K562 (cell line): ENCODE data around the gene SEH1L. TPM values are rescaled to one million over a fixed set of nuclear protein-coding genes. Genes with fewer than 3 reads are reported as not detected.

Source experiments
- ARID2 ChIP-seq: fragments of 450-650 bp; IDR thresholded peaks from 2 replicates; pipeline ENCODE4 v1.6.1; 2017; ENCODE audit warnings: antibody characterized with exemption, mild to moderate bottlenecking
- ATF1 ChIP-seq, 2 experiments: fragments of 450-650 bp in 1 of 2; IDR thresholded peaks; 2 replicates each; pipeline ENCODE4 v1.6.1; 2016; ENCODE audit warnings: missing compliant biosample characterization in 1 of 2, missing genetic modification characterization in 1 of 2
- FOS ChIP-seq: IDR thresholded peaks from 3 replicates; pipeline ENCODE4 v1.6.1; 2011; ENCODE audit not compliant: insufficient read length; ENCODE audit errors: extremely low read depth
- FOXA1 ChIP-seq: fragments of 450-650 bp; IDR thresholded peaks from 2 replicates; pipeline ENCODE4 v1.6.1; 2016; ENCODE audit warnings: mild to moderate bottlenecking, borderline replicate concordance
- HSF4 ChIP-seq: fragments of 250-450 bp; sonication (Bioruptor Pico); IDR thresholded peaks from 2 replicates; pipeline ENCODE4 v2.1.2; 2022; ENCODE audit warnings: mild to moderate bottlenecking, moderate library complexity, borderline replicate concordance
- MIER1 ChIP-seq: fragments of 450-650 bp; IDR thresholded peaks from 2 replicates; pipeline ENCODE4 v1.6.1; 2016; ENCODE audit warnings: antibody characterized with exemption, mild to moderate bottlenecking, low read depth
- NEUROD1 ChIP-seq: fragments of 150-350 bp; IDR thresholded peaks from 2 replicates; pipeline ENCODE4 v1.6.1; 2014; ENCODE audit warnings: borderline replicate concordance, low read length, low read depth; ENCODE audit not compliant: partially characterized antibody
- PHB2 ChIP-seq: fragments of 450-650 bp; IDR thresholded peaks from 2 replicates; pipeline ENCODE4 v1.6.1; 2017; ENCODE audit warnings: low read depth
- PHF21A ChIP-seq: fragments of 450-650 bp; IDR thresholded peaks from 2 replicates; pipeline ENCODE4 v1.6.1; 2017; ENCODE audit warnings: low read depth, borderline replicate concordance
- PPARD ChIP-seq: fragments of 250-450 bp; sonication (Bioruptor Pico); IDR thresholded peaks from 2 replicates; pipeline ENCODE4 v1.8.0; 2022; ENCODE audit warnings: inconsistent platforms, mild to moderate bottlenecking, moderate library complexity
- RAD51 ChIP-seq: fragments of 450-650 bp; IDR thresholded peaks from 2 replicates; pipeline ENCODE4 v1.7.1; 2016; ENCODE audit warnings: low read depth, mild to moderate bottlenecking, borderline replicate concordance
- SAP30 ChIP-seq: fragments of 200-600 bp; sonication (generic); IDR thresholded peaks from 2 replicates; pipeline ENCODE4 v1.6.1; 2012; ENCODE audit warnings: borderline replicate concordance, low read depth, mild to moderate bottlenecking, moderate library complexity, low read length, control low read depth, inconsistent platforms; ENCODE audit not compliant: insufficient read depth, poor library complexity, severe bottlenecking
- THRAP3 ChIP-seq: fragments of 450-650 bp; IDR thresholded peaks from 2 replicates; pipeline ENCODE4 v1.6.1; 2016; ENCODE audit warnings: mild to moderate bottlenecking, inconsistent platforms, borderline replicate concordance
- ZFP1 ChIP-seq: fragments of 450-650 bp; formaldehyde crosslinking; IDR thresholded peaks from 2 replicates; pipeline ENCODE4 v1.4.0; 2020; ENCODE audit warnings: mild to moderate bottlenecking, mixed read lengths
- polyA plus RNA-seq, 8 experiments: library from polyadenylated mRNA; depleted of rRNA in 4 of 8; stranded (reverse) in 5 of 8; unstranded in 3 of 8; fragments of >200 nt; fragmentation: Nextera tagmentation in 2 of 8; fragmentation: Illumina TruSeq in 1 of 8; extraction: Ambion mirVana in 2 of 8; extraction: Trizol in 1 of 8; gene quantifications; 2 replicates each; pipeline versions ENCODE4 v1.2.1 to v1.2.3, GENCODE V29; 2011 to 2014; ENCODE audit warnings: inconsistent platforms in 1 of 8, missing spikeins in 1 of 8
- total RNA-seq, 7 experiments: library from RNA; depleted of rRNA in 6 of 7; stranded (reverse); fragments of >200 nt in 6 of 7; fragmentation: Illumina TruSeq in 2 of 7; extraction: Trizol in 2 of 7; gene quantifications; 2 replicates each; pipeline versions ENCODE4 v1.2.1 to v1.2.3, GENCODE V29; 2011 to 2021; ENCODE audit warnings: low replicate concordance in 1 of 7
- TF ChIP-seq, protein P1 (sequence below), 2 experiments: fragments of 450-650 bp; conservative IDR thresholded peaks; 2 replicates each; pipeline ENCODE4 v1.6.1; 2017; ENCODE audit warnings: mild to moderate bottlenecking in 2 of 2, moderate library complexity in 2 of 2
- TF ChIP-seq, protein P2 (sequence below): fragments of 450-650 bp; IDR thresholded peaks from 2 replicates; pipeline ENCODE4 v1.6.1; 2016; ENCODE audit warnings: mild to moderate bottlenecking
- TF ChIP-seq, protein P3 (sequence below): fragments of 250-450 bp; sonication (Bioruptor Pico); IDR thresholded peaks from 2 replicates; pipeline ENCODE4 v1.5.0; 2020; ENCODE audit warnings: mild to moderate bottlenecking
- TF ChIP-seq, protein P4 (sequence below), 2 experiments: fragments of 450-650 bp in 1 of 2; sonication (generic) in 1 of 2; formaldehyde crosslinking; conservative IDR thresholded peaks; 2 replicates each; pipeline versions ENCODE4 v1.4.0 to v1.8.1; 2020 to 2022; ENCODE audit warnings: mild to moderate bottlenecking in 1 of 2, missing genetic modification reagents in 1 of 2
- TF ChIP-seq, protein P5 (sequence below): sonication (generic); formaldehyde crosslinking; IDR thresholded peaks from 2 replicates; pipeline ENCODE4 v1.8.0; 2022; ENCODE audit warnings: mild to moderate bottlenecking, missing genetic modification reagents

SEH1L gene
- total and polyA plus RNA-seq, 9 of the 15 experiments (the other 6 are each of a cell fraction or from before 2014, with no cell fraction given): 62.2 to 180 (median 108) TPM

DNA sequence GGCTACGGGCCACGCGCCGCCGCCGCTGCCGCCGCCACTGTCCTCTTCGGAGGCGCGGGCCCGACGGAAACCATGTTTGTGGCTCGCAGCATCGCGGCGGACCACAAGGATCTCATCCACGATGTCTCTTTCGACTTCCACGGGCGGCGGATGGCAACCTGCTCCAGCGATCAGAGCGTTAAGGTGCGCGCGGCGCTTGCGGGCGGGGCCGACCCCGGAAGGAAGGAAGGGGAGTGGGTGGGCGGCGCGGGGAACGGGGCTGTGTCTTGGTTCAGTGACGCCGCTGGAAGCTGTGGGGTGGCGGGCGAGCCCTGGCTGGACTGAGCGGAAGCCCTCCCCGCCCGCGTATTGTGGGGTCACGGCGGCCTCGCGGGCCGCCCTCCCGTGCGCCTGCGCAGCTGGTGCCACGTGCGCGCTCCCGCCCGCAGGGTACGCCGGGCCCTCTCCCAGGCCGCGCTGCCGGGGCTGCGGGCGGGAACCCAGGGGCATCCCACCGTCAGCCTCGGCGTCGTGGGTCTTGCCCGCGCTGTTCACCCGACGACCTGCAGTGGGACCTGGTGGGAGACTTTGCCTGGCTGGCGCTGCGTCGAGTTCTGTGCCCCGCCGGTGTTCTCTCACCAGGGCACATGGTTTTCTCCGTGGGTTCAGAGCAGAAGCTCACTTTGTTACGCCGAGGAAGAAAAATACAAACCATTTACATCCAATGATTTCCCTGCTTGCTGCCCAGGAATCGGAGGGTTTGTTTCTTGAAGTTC, 416 bp downstream of the SEH1L start (continued):
- TF ChIP-seq, protein P1, sequence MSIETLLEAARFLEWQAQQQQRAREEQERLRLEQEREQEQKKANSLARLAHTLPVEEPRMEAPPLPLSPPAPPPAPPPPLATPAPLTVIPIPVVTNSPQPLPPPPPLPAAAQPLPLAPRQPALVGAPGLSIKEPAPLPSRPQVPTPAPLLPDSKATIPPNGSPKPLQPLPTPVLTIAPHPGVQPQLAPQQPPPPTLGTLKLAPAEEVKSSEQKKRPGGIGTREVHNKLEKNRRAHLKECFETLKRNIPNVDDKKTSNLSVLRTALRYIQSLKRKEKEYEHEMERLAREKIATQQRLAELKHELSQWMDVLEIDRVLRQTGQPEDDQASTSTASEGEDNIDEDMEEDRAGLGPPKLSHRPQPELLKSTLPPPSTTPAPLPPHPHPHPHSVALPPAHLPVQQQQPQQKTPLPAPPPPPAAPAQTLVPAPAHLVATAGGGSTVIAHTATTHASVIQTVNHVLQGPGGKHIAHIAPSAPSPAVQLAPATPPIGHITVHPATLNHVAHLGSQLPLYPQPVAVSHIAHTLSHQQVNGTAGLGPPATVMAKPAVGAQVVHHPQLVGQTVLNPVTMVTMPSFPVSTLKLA (conservative IDR thresholded peaks at IDR 0.05): peak; percentile 83 to 91
- no peak for TF ChIP-seq PPARD
- no peak for TF ChIP-seq ATF1 (CRISPR knock-in tag; IDR thresholded peaks at IDR 0.05)
- peak; percentile 81 for TF ChIP-seq ATF1 (tag; IDR thresholded peaks at IDR 0.05)
- 0 out of 2 replicates have a peak, but pooled peaks have one; percentile 8 for TF ChIP-seq RAD51
- TF ChIP-seq, protein P2, sequence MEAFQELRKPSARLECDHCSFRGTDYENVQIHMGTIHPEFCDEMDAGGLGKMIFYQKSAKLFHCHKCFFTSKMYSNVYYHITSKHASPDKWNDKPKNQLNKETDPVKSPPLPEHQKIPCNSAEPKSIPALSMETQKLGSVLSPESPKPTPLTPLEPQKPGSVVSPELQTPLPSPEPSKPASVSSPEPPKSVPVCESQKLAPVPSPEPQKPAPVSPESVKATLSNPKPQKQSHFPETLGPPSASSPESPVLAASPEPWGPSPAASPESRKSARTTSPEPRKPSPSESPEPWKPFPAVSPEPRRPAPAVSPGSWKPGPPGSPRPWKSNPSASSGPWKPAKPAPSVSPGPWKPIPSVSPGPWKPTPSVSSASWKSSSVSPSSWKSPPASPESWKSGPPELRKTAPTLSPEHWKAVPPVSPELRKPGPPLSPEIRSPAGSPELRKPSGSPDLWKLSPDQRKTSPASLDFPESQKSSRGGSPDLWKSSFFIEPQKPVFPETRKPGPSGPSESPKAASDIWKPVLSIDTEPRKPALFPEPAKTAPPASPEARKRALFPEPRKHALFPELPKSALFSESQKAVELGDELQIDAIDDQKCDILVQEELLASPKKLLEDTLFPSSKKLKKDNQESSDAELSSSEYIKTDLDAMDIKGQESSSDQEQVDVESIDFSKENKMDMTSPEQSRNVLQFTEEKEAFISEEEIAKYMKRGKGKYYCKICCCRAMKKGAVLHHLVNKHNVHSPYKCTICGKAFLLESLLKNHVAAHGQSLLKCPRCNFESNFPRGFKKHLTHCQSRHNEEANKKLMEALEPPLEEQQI: no peak
- no peak for TF ChIP-seq ZFP1 (CRISPR knock-in tag)
- no peak for TF ChIP-seq FOXA1
- TF ChIP-seq NEUROD1: peak; percentile 11
- TF ChIP-seq, protein P3, sequence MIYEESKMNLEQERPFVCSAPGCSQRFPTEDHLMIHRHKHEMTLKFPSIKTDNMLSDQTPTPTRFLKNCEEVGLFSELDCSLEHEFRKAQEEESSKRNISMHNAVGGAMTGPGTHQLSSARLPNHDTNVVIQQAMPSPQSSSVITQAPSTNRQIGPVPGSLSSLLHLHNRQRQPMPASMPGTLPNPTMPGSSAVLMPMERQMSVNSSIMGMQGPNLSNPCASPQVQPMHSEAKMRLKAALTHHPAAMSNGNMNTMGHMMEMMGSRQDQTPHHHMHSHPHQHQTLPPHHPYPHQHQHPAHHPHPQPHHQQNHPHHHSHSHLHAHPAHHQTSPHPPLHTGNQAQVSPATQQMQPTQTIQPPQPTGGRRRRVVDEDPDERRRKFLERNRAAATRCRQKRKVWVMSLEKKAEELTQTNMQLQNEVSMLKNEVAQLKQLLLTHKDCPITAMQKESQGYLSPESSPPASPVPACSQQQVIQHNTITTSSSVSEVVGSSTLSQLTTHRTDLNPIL: no peak
- TF ChIP-seq SAP30: no peak
- no peak for TF ChIP-seq THRAP3
- TF ChIP-seq, protein P4, sequence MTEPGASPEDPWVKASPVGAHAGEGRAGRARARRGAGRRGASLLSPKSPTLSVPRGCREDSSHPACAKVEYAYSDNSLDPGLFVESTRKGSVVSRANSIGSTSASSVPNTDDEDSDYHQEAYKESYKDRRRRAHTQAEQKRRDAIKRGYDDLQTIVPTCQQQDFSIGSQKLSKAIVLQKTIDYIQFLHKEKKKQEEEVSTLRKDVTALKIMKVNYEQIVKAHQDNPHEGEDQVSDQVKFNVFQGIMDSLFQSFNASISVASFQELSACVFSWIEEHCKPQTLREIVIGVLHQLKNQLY (CRISPR knock-in tag; conservative IDR thresholded peaks at IDR 0.05): peak; percentile 52 to 88; a peak in 3 of 4 replicates
- no peak for TF ChIP-seq MIER1
- TF ChIP-seq PHB2: no peak
- TF ChIP-seq, protein P5, sequence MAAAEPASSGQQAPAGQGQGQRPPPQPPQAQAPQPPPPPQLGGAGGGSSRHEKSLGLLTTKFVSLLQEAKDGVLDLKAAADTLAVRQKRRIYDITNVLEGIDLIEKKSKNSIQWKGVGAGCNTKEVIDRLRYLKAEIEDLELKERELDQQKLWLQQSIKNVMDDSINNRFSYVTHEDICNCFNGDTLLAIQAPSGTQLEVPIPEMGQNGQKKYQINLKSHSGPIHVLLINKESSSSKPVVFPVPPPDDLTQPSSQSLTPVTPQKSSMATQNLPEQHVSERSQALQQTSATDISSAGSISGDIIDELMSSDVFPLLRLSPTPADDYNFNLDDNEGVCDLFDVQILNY: 0 out of 2 replicates have a peak, but pooled peaks have one; percentile 62
- TF ChIP-seq FOS: no peak
- TF ChIP-seq PHF21A: no peak
- no peak for TF ChIP-seq HSF4 (CRISPR knock-in tag)
- TF ChIP-seq ARID2: no peak
